ENCODE data around the gene FGF14.

FGF14 gene

GRCh38 chr13:101703081-101703480 lies 698.8 kb downstream of the FGF14 start:
- no peak for DNase-seq

GRCh38 chr13:101700598-101700997 lies 701.2 kb downstream of the FGF14 start:
- no peak for DNase-seq

GRCh38 chr13:101698400-101698799 lies 703.4 kb downstream of the FGF14 start:
- DNase-seq, result no peak

- DNase-seq, result no peak
These were observed 704.1 kb downstream of the FGF14 start for GRCh38 chr13:101697745-101698144.

GRCh38 chr13:101695870-101696516 lies 705.9 kb downstream of the FGF14 start:
- no peak for DNase-seq

GRCh38 chr13:101691341-101691860 lies 710.4 kb downstream of the FGF14 start:
- no peak for DNase-seq

- DNase-seq, result no peak
These were observed 711.0 kb downstream of the FGF14 start for GRCh38 chr13:101690871-101691270.

GRCh38 chr13:101686003-101686402 lies 715.8 kb downstream of the FGF14 start:
- no peak for DNase-seq

- DNase-seq, result no peak
These were observed 720.0 kb downstream of the FGF14 start for GRCh38 chr13:101681834-101682233.

- no peak for DNase-seq
These were observed 728.3 kb downstream of the FGF14 start for GRCh38 chr13:101673360-101674105.

- no peak for DNase-seq
These were observed 740.0 kb downstream of the FGF14 start for GRCh38 chr13:101661839-101662238.

Measured in T1000 (cell line).